Mesothelial cell of epicardium (in vitro differentiated cells): ENCODE data around the gene FCMR. TPM values are rescaled to one million over a fixed set of nuclear protein-coding genes. Genes with fewer than 3 reads are reported as not detected.

Experiments used
- DNase-seq, 2 experiments: peaks; one replicate each; pipeline ENCODE4 v3.0.0; 2021; ENCODE audit warnings: low spot score in 2 of 2; ENCODE audit not compliant: unreplicated experiment in 2 of 2
- H3K27ac Mint-ChIP-seq: 2 replicates; pipeline ENCODE4 v1.8.0; 2021; ENCODE audit warnings: mixed read lengths
- H3K27me3 Mint-ChIP-seq: 2 replicates; pipeline ENCODE4 v1.8.0; 2021; ENCODE audit warnings: low read depth, mixed read lengths
- H3K36me3 Mint-ChIP-seq: 2 replicates; pipeline ENCODE4 v1.8.0; 2021; ENCODE audit warnings: mixed read lengths
- H3K4me1 Mint-ChIP-seq: 2 replicates; pipeline ENCODE4 v1.8.0; 2021; ENCODE audit warnings: mixed read lengths
- H3K4me3 Mint-ChIP-seq: 2 replicates; pipeline ENCODE4 v1.8.0; 2021; ENCODE audit warnings: mild to moderate bottlenecking, moderate library complexity, mixed read lengths
- H3K9me3 Mint-ChIP-seq: 2 replicates; pipeline ENCODE4 v1.8.0; 2021; ENCODE audit warnings: mixed read lengths
- total RNA-seq: library from RNA; stranded (reverse); gene quantifications from 3 replicates; pipeline ENCODE4 v1.2.1, GENCODE V29; 2021
- TF ChIP-seq, protein P1 (sequence below): fragments of 200-600 bp; sonication (generic); IDR thresholded peaks from one replicate; pipeline ENCODE4 v1.5.0; 2021; ENCODE audit warnings: antibody characterized with exemption; ENCODE audit not compliant: unreplicated experiment

Gene FCMR
- total RNA-seq, 1 donor from 2014 or later, result not detected

DNA sequence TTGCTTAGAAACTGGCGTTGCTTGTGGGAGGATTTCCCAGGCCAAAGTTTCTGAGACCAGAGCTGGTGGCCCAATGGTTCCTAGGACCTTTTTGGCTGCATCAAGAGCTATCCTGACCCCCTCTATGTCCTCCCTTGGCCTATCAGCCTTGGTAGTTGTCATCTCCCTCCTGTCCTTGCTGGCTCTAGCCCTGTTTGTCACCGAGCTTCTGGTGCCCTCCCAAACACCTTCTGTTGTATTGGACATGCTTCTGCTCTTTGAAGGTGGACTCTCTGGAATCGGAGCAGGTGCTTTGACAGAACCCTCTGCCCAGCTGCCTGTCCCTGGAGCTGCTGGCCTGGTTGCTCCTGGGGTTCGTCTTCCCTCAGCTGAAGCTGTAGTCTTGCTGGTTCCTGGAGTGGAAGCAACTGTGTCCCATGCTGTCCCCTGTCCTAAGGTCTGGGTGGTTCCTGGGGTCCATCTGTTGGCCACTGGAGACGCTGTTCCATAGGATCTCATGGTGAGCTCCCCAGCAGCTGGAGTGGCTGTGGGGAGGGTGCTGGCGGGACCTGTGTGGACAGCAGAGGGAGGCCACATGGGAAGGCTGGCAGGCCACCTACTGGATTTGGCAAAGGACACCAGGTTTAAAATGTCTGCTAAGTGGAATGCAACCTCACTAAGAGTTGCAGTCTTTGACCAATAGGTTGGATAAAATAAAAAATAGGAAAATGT, 39.1 kb upstream of the FCMR start:
- no peak overlapping the region for H3K27ac Mint-ChIP-seq
- H3K27me3 Mint-ChIP-seq, result peaks cover 2% of the 10 kb centered on the region
- no peaks in the 10 kb centered on the region for H3K9me3 Mint-ChIP-seq
- no peak overlapping the region for H3K4me3 Mint-ChIP-seq
- no peaks in the 10 kb centered on the region for H3K36me3 Mint-ChIP-seq
- no peak for DNase-seq
- peaks cover 6% of the 10 kb centered on the region for H3K4me1 Mint-ChIP-seq
- TF ChIP-seq, protein P1, sequence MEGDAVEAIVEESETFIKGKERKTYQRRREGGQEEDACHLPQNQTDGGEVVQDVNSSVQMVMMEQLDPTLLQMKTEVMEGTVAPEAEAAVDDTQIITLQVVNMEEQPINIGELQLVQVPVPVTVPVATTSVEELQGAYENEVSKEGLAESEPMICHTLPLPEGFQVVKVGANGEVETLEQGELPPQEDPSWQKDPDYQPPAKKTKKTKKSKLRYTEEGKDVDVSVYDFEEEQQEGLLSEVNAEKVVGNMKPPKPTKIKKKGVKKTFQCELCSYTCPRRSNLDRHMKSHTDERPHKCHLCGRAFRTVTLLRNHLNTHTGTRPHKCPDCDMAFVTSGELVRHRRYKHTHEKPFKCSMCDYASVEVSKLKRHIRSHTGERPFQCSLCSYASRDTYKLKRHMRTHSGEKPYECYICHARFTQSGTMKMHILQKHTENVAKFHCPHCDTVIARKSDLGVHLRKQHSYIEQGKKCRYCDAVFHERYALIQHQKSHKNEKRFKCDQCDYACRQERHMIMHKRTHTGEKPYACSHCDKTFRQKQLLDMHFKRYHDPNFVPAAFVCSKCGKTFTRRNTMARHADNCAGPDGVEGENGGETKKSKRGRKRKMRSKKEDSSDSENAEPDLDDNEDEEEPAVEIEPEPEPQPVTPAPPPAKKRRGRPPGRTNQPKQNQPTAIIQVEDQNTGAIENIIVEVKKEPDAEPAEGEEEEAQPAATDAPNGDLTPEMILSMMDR, result no peak

DNA sequence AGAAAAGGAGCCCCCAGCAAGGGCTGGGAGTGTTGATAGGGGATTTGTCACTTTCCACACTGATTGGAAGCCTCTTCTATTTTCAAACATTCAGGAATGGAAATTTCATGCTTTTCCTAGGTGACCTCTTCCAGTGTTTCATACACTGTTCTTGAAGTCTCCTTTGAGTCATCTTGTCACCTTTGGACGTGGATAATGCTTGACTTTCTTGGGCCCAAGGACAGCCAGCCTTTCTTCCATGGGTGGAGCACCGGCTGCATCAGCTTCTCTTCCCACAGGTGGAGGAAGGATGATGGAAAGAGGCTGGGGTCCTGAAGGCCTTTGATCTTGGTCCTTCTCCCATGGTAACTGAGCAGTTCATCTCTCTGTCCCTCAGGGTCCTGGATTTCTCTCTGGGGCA, 36.4 kb upstream of the FCMR start:
- Mint-ChIP-seq H3K4me3 (no peak overlapping the region), H3K9me3 (no peaks in the 10 kb centered on the region), H3K27ac (no peak overlapping the region), H3K4me1 (peaks cover 21% of the 10 kb centered on the region), H3K27me3 (peaks cover 2% of the 10 kb centered on the region), H3K36me3 (no peaks in the 10 kb centered on the region)
- TF ChIP-seq, protein P1, result no peak
- DNase-seq, result no peak

DNA sequence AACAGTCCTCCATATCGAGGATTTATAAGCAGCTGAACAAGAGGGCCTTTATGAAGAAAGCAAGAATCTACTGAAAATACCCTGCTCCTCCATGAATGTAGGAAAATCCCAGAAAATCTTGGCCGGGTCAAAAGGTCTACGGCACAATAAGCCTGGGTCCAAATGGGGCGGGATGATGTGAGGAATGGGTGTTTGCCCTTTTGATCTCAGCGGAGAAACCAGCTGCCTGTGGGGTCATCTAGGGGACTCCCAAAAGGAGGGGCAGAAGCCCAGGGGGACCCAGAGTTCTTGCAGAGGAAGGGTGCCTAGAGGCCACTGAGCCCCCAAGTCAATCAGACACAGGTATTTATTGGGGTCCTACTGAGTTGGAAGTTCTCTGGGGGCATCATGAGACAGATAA, 35.9 kb upstream of the FCMR start:
- H3K9me3 Mint-ChIP-seq, result no peaks in the 10 kb centered on the region
- no peak overlapping the region for H3K4me3 Mint-ChIP-seq
- peaks cover 2% of the 10 kb centered on the region for H3K27me3 Mint-ChIP-seq
- no peak for DNase-seq
- H3K4me1 Mint-ChIP-seq, result peaks cover 21% of the 10 kb centered on the region
- TF ChIP-seq, protein P1, result no peak
- no peaks in the 10 kb centered on the region for H3K36me3 Mint-ChIP-seq
- H3K27ac Mint-ChIP-seq, result no peak overlapping the region

DNA sequence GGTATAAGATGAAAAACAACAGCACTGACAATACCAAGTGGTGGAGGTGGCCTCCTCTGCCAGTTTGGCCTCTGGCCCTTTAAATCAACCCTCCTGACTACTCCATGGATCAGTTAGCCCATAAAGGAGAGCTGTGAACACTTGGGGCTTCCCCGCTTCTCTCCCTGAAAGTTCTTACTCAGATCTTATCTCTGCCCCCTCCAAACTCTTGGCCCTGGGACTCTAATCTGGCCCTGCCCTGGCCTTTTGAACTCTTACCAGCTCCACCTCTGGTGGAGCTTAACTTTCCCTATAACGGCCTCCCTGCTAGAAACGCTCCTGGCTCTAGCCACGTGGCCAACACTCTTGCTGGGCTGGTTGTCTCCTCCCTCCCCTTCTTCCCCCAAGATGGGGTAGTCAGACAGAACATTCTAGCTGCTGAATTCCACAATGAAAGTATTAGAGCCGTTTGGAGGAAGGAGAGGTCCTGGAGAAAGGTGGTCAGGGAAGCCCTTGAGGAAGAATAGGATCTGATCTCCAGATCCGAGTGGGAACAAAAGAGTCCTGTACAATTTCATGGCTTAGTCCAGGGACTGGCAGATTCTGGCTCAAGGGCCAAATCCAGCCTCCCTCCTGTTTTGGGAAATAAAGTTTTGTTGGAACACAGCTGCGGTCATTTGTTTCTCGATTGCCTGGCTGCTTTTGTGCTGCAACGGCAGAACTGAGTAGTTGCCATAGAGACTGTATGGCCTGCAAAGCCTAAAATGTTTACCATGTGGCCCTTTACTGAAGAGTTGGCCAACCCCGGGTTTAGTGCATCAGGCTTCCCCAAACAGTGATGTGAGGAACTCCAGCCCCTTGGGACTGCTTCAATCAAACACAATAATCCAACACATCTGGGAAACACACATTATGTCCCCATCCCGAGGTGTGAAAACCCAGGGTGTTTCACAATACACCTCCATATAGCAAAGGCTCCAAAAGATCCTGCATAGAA, 34.0 kb upstream of the FCMR start:
- H3K27ac Mint-ChIP-seq, result no peak overlapping the region
- no peaks in the 10 kb centered on the region for H3K9me3 Mint-ChIP-seq
- H3K4me1 Mint-ChIP-seq, result peaks cover 15% of the 10 kb centered on the region
- no peak overlapping the region for H3K4me3 Mint-ChIP-seq
- no peaks in the 10 kb centered on the region for H3K36me3 Mint-ChIP-seq
- TF ChIP-seq, protein P1, result no peak
- H3K27me3 Mint-ChIP-seq, result peaks cover 2% of the 10 kb centered on the region
- DNase-seq, result no peak

DNA sequence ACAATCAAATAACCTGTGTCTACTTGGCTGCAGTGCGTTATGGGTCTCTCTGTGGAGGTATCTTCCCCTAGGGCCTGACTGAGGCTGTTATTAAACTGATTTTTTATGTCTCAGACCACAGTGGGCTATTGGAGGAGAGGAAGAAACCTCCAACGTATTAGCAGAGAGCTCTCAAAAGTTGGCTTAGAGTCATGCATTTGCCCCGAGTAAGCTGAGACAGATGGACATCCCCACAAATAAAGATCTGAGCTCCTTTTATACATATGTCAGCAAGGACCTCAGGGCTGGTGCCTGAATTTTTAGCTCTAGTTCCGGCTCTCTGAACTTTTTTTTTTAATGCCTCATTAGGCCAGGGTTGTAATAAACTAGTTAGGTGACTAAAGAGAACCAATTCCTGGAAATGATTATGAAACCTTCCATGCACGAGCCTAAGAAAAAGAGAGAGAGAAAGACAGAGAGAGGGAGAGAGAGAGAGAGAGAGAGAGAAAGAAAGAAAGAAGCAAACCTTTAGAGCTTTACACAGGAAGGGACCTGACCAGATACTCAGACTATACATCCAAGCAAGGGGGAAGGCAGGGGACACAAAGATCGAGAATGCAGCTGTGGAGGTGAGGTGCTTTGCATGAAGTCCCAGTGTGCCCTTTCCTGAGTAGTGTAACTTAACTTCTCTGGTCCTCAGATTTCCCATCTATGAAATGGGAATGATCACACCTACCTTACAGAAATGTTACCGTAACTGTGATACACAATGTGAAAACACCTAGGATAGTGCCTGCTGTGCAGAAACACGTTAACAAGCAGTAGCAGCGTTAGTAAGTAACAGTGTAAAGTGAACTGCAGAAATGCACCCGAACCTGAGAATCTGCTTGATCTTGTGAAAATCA, 33.0 kb upstream of the FCMR start:
- TF ChIP-seq, protein P1, result no peak
- Mint-ChIP-seq H3K27ac (no peak overlapping the region), H3K27me3 (peaks cover 6% of the 10 kb centered on the region), H3K4me3 (no peak overlapping the region), H3K36me3 (no peaks in the 10 kb centered on the region), H3K4me1 (peaks cover 15% of the 10 kb centered on the region), H3K9me3 (peaks cover 5% of the 10 kb centered on the region)
- DNase-seq, result no peak
